Measurements from ENCODE around the gene LRP3. TPM values are rescaled to one million over a fixed set of nuclear protein-coding genes. Genes with fewer than 3 reads are reported as not detected.

Gene LRP3
- polyA plus RNA-seq, 3 donors = 22.6 to 31.7 (median 27.3) TPM

- DNase-seq = no peak
These were observed 39.1 kb downstream of the LRP3 start for GRCh38 chr19:33233056-33233873.

DNA sequence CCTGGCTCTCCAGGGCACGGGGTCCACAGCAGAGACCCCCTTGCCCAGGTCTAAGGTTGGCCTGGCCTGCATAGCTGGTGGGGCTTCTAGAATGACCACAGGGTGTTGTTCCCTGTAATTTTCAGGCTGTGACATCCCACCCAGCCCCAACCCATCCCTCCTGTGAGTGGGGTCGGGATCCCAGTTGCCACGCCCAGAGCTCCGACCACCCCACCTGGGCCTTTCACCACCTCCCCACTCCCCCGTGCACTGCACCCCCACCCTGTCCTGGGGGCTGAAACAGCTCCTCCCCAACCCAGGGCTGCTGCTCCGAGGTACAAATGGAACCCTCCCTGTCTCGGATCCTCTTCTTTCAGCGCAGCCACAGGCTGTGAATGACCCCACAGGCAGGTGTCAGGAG is 40.0 kb downstream of the LRP3 start:
- DNase-seq = no peak

DNA sequence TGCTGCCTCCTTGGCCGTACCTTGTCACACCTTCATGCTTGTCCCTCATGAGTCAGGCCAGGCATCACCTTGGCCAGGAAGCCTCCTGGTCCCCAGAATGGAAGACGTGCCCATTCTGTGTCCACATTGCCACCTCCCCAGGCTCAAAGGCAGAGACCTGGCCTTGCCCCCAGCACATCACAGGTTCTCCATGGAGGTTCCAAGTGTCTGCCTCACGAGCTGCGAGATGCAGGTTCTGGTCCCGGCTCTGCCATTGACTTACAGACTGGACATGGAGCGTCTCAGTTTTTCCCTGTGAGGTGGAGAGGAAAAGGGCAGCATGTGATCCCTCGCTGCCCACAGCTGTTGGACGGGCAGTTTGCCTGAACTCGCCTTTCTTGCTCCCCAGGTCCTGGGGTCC is 40.6 kb downstream of the LRP3 start:
- no peak for DNase-seq

DNA sequence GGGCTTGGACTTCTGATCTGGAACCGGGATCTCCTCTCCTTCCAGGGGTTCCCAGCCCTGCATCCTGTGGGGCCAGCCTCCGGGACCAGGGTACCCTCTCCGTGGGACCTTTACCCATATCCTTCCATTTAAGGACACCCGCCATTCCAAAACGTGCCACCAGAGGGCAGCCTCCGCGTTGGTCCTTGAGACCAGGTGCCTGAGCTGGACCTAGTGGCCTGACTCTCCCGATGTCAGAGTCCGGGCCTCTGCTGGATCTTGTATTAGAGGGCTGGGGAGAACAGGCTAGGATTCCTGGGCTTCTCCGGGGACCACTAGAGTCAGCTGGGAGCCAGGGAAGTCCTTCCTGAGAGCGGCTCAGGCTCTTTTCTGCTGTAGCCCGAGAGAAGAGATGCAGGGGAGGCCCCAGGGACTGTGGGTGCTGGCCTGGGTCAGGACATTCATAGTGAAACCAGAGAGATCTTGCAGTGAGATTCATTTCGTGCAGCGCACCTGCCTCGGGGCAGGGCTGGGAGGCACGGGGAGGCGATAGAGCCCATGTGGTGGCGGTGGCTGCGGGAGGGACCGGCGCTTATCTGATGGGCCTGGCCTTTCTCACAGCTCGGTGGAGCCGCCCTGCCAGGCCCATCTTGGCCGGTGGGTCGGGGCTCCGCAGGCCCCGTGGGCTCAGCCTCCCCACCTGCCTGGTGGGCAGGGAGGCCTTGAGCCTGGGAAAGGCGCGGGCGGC is 41.3 kb downstream of the LRP3 start:
- DNase-seq = peak; percentile 47

GRCh38 chr19:33235996-33236350 is 41.8 kb downstream of the LRP3 start:
- no peak for DNase-seq

DNA sequence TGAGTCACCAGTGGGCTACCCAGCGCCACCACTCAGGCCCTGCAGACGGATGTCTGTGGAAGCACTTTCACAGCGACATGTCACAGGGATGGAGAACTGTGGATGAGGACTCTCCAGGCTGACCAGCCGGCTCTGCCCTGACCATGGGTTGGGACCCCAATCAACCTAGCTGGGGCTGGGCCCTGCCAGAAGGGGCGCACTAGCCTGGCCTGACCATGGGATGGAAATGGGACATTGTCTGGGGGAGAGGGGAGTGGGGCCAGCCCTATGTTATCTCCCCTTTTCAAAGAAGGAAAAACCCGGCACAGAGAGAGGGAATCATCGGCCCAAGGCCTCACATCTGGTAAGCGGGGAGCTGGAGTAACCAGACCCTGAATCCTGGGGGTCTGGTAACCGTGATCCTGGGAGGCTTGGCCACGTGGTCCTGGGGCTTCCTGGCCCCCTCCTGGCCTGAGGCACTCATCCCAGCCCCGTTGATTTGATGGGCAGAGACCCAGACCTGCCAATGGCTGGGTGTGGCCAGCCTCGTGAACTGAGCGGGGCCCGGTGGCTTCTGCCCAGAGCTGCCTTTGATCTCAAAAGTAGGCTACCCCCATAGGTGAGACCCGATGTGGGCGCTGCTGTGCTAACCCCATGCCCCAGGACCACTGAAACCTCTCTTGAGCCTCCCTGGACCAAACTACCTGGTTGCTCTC is 42.7 kb downstream of the LRP3 start:
- no peak for DNase-seq

GRCh38 chr19:33238481-33239149 is 44.5 kb downstream of the LRP3 start:
- DNase-seq = no peak

DNA sequence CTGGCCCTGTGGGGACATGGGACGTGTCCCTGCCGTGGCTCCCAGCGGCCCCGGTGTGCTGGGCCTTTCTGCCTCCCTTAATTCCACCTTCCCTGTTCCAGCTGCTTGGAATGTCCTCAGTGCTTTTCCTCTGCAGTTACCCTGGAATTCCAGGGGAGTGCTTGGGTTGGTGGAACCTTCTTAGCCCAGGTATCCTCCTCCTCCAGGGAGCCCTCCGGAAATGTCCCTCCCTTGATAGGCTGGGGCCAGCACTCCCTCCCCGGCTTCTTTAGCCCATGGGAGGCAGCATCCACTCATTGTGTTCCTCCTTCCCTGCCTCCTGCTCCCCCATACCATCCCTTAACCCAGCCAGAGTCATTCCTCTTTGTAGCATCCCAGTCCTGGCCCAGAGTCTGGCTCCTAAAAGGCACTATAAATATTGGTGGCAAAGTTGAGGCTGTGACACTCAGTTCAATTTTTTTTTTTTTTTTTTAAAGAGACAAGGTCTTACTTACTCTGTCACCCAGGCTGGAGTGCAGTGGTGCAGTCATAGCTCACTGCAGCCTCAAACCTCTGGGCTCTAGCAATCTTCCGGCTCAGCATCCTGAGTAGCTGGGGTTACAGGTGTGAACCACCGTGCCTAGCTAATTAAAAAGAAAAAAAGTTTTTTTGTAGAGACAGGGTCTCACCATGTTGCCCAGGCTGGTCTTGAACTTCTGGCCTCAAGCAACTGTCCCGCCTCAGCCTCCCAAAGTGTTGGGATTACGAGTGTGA is 45.3 kb downstream of the LRP3 start:
- no peak for DNase-seq

- no peak for DNase-seq
These were observed 46.1 kb downstream of the LRP3 start for GRCh38 chr19:33240181-33240771.

DNA sequence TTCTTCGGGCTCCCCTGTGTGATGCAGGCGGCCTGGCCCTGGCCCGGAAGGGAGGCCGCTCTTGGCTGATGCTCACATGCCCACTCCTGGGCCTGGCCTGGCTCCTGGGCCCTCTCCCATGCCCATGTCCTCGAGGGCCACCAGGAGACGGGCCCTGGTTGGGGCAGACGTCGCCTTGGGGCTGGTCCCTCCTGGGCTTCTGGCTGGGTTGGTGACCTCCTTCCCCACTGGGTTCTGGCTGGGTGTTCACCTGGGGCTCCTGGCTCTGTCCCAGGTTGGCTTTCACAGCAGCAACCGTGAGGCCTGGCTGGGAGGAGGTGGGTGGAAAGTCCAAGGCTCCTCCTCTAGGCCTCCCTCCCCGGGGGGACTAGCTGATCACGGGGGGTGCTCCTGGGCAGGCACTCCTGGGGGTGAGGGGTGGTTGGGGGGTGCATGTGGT is 47.0 kb downstream of the LRP3 start:
- no peak for DNase-seq

GRCh38 chr19:33241530-33242101 is 47.5 kb downstream of the LRP3 start:
- DNase-seq = no peak

- DNase-seq = no peak
These were observed 48.0 kb downstream of the LRP3 start for GRCh38 chr19:33242131-33242530.

DNA sequence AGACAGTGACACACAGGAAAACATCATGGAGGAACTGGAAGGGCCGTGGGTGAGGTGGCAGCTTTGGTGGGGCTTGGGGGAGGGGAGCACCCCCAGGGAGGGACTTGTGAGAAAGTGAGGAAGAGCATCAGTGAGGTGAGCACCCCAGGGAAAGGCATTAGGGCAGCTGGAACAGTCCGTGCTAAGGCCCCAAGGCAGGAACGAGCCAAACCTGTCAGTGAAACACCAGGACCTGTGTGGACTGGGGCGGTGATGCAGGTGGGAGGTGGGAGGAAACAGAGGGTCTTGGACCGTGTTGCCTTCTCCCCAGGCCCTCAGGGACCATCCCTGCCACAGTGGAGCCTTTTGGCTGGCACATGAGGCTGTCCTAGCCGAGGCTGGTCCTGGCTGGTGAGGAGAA is 48.8 kb downstream of the LRP3 start:
- DNase-seq = no peak

DNA sequence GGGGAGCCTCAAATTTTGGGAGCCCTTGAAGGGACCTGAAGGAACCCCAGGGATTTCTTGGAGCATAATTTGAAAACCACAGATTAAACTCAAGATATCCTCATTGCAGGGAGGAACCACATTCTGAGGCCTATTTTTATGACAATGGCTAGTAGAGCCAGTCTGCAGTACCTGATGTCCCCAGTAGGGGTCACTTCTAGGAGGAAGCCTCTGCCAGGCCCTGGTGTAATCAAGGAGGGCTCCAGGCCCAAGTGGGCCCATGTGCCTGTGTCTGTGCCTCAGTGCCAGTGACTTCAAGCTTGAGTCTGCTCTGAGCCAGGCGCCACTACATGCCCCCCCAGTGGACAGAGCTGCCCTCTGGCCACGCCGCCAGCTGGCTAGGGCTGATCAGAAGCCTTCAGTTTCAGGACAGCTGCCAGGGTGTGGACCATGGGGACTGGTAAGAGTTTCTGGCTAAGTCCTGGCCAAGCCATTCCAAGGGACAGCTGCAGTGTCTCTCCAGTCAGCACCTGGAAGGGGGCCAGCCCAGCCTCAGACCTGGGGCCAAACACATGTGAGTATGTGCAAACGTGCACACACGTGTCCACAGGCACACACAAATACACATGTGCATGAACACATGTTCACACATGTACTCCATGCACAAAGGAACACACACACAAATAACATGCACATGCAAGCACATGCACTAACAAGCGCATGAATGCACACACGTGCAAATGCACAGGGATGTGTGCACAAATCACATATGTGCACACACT is 52.0 kb downstream of the LRP3 start:
- no peak for DNase-seq

DNA sequence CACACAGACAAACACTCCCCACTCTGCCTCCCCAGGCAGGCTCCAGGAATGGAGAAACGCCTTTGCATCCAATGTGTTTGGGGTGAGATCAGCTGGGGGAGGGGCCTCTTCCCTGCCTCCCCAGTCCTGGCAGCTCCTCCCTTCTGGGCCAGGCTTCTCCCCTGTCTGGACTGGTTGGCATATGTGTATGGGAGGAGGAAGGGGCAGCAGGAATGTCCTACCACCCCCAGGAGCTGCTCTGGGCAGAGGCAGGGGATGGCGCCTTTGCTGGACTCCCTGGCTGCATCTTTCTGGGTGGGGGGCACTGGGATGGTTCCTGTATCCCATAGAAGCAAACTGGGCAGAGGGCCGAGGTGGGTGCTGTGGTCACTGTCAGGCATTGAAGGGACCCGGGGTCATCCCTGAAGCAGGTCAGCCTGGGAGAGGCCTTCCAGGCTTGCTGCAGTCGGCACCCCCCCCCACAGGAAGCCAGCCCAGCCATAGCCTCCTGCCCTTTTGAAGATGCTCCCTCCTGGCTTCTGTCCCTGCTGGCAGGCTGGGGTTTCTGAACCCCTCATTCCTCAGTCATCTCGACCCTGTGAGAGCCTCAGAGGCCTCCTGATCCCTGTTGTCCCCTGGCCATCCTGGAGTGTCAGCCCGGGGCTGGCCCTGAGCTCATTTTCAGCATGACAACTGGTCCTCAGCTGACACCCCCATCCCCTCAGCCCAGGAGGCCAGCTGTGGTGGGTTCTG is 52.7 kb downstream of the LRP3 start:
- no peak for DNase-seq

- no peak for DNase-seq
These were observed 53.3 kb downstream of the LRP3 start for GRCh38 chr19:33247441-33247819.

DNA sequence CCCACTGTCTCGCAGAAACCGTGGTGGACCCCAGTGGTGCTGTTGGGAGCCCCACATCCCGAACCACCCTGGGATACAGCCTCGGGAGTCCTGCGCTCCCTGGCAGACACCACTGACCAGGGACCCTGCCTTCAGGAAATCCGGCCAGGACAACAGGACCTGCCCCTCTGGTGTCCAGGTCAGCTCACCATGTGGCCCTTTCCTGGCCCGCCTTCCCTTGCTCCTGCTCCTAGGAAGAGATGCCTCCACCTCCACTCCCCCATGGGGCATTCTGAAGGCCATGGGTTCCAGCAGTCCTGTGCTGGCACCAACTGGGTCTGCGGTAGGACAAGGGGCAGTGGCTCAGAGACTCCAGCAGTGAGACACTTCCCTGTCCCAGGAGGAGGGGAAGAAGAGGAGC is 54.0 kb downstream of the LRP3 start:
- DNase-seq = no peak

DNA sequence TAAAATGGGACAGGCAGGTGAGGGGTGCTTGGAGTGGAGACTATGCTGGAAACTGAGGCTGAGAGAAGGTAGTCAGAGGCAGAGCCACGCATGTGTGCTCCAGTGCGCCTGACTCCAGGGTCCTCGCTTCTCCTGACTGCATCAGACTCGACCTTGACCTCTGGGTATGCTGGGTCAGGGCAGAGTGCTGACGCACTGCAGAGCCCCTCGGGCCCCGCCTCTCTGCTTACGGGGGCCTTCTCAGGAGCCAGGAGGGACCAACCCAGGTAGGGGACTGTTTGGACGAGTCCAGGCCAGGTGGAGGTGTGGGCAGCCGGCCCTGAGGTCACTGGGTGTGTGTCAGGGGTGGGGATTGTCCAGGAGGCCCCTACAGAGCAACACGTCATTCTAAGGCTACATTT is 54.4 kb downstream of the LRP3 start:
- no peak for DNase-seq

- DNase-seq = no peak
These were observed 55.0 kb downstream of the LRP3 start for GRCh38 chr19:33248954-33249613.

Data from renal pelvis (tissue), 4 donors.